GM18868 (cell line): ENCODE data around the gene RSBN1.
"Not testable (repeated sequence)": the region's sequence is repeated elsewhere in the genome, so short reads cannot be mapped to it uniquely, and the experiment has no call there.

Source experiments
- ATAC-seq: cut with Tn5 transposase; IDR thresholded peaks from one replicate; pipeline ENCODE4 v1.9.1; 2021; ENCODE audit warnings: mild to moderate bottlenecking, moderate library complexity; ENCODE audit not compliant: unreplicated experiment

Gene RSBN1

DNA sequence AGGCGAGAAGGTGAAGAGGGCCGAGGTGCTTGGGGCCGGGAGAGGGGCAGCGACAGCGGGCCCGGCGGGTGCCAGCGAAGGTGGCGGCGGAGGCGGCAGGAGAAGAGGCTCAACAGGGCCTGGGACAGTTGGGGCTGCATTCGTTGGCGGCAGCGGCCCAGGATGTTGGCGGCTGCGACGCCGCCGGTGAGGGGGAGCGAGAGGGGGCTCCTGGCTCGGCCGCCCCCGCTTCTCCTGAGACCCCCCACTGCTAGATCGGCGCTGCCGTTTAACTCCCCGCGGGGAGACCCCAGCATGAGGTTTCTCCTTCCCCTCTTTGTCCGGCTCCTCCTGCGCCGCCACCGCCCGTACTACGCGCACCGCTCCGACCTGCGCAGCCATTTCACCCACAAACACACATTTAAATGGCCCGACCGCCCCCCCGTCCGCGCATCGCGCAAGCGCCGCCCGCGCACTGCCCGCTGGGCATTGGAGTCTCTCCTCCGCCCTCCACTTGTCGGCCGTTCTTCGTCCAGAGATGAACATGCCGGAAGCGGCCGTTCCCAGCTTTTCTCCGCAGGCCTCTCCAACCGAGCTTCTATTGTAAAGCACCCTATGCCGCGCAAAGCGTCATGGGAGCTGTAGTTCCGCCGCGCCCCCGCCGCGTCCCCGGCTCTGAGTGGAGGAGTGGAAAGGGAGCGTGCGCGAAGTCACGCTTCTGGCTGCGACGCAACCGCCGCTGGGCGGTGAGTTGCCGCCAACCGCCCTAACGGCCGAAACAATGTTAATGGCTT lies at the start of gene RSBN1:
Gene RSBN1, minus strand, starts transcription at position 589 of the 773 bp plus-strand sequence. Its CDS starts 64 bp downstream, at position 525.
- peak; percentile 95 for ATAC-seq

DNA sequence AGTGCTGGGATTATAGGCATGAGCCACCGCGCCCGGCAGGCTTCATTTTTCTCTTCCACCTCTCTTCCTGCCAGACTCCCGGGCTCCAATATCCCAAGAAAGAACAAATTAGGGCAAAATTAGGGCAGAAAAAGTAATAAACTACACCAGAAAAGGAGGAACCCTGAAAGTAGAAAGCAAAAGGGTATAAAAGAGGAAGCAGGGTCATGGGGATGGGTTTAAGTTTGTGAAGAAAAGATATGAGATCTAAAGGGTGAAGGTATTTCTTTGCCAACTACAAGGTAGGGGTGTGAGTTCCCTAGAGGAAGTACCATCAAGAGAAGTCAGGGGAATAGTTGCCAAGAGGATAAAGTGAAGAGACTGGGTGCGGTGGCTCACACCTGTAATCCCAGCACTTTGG lies 49.4 kb upstream of the RSBN1 start:
- no peak for ATAC-seq

DNA sequence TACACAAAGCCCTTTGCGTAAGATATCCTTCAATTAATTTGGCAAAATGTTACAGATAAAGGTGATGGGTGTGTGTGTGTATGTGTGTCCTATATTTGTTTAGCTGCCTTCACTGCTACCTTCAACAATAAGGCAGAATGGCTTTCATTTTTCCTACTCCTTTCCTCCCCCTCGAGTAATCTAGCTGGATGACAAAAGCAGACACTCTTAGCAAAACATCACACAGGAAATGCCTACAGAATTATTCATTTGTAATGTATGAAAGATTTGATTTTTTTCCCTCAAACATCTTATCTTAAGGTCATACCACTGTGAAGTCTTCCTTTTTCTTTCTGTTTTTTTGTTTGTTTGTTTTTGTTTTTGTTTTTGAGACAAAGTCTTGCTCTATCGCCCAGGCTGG lies 48.6 kb upstream of the RSBN1 start:
- no peak for ATAC-seq

DNA sequence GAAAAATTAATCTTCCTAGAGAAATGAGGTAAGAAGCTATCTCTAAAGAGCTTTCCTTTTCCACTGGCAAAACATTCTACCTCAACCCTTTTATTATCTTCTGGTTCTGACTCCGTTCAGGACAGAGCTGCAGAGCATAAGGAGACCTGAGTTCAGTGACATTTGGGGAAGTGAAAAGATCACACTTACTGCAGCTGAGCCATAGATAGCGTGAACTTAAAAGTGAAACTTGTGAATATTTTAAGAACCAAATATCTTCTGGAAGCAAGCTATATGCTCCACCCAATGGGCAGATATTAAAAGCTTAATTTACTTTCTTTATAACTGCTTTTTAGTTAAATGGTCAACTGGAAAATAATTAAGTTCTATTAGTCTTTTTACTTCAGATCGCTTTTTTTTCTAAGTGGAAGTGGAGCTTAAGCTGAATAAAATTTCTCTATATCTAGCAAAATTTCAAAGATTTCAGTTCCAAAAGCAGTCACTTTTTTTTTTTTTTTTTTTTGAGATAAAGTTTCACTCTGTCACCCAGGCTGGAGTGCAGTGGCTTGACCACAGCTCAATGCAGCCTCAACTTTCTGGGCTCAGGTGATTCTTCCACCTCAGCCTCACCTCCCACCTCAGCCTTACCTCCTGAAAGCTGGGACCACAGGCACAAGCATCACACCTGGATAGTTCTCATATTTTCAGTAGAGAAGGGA lies 47.4 kb upstream of the RSBN1 start:
- ATAC-seq = peak; percentile 87

DNA sequence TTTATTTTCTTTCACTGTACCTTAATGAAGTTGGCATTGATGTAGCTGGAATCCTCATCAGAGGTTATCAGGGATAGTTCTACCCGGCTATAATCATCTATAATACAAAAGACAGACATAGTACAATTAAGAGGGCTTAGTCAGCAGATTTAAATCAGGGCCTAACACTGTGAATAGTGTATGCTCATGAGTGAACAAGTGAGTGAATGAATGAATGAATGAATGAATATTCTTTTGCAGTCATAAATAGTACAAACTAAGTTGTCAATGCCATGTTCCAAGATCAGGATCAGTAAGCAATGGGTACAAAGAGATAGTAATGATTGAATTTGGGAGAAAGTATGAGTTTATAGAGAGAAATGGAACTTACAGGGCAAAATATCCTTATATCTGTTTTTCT lies 46.7 kb upstream of the RSBN1 start:
- no peak for ATAC-seq

DNA sequence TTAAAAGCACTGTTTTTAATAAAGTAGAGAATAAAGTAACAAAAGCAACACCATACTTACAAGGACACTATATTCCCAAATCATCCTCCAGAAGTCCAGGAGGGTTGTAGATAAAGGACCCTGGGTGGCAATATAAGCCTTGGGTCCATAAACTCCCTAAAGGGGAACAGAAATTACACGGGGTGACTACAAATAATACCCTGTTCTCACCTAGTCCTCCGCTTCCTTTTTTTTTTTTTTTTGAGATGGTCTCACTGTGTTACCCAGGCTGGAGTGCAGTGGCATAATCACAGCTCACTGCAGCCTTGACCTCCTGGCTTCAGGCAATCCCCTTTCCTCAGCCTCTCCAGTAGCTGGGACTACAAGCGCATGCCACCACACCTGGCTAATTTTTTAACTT lies 46.1 kb upstream of the RSBN1 start:
- peak; percentile 42 for ATAC-seq

DNA sequence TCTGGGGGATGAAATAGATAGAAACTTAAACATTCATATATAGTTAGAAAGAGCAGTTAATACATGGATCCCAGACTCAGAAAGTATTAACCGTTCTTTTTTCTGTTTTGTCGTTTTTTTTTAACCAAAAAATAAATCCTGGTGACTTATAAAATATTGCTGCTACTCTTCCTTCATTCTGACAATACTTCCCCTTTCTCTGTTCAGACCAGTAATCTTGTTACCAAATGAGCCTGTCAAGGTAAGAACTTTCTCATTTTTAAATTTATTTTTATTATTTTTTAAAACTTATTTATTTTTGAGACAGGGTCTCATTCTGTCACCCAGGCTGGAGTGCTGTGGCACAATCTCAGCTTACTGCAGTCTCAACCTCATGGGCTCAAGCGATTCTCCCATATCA lies 45.5 kb upstream of the RSBN1 start:
- ATAC-seq = no peak

DNA sequence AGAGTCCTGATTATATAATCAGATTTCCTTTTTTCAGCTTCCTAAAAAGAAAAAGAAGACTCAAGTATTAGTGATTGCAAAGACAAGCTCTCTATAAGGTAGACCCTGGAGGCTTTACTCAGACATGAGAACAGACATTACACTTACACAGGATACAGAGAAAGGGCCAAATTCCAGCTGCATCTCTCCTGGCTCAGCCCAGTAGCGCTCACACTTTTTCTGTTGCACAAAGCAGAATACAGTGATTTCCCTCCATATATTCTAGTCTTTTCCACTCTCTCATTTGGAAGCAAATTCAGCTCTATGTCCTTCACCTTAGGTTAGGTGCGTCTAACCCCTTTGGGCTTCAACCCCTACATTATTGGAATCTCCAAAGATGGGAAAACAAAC lies 44.1 kb upstream of the RSBN1 start:
- ATAC-seq = no peak

DNA sequence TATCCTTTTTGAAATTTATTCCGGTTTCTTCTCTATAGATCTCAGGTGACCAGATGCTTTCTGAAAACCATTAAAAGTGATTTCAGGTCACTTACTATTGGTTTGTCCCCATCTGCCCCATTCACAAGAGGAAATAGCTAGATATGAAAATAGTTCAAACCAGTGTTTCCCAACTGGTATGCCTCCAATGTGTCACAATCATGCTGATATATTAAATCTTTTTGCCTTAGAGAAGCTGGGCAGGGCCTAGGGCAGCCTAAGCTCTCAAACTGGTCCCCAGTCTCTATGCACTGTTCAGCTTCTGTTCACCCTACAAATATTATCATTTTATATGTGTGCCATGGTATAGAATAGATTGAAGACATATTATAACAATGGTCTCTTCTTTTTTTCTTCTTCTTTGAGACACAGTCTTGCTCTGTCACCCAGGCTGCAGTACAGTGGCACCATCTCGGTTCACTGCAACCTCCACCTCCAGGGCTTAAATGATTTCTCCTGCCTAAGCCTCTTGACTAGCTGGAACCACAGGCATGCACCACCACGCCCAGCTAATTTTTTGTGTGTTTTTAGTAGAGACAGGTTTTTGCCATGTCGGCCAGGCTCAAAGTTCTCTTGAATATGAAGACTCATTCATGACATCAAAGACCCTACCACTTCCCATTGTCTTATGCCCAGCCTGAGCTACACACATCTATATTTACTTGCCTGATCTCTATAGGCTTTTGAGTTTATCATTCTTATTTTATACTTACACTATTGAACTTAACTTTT lies 43.5 kb upstream of the RSBN1 start:
- no peak for ATAC-seq

DNA sequence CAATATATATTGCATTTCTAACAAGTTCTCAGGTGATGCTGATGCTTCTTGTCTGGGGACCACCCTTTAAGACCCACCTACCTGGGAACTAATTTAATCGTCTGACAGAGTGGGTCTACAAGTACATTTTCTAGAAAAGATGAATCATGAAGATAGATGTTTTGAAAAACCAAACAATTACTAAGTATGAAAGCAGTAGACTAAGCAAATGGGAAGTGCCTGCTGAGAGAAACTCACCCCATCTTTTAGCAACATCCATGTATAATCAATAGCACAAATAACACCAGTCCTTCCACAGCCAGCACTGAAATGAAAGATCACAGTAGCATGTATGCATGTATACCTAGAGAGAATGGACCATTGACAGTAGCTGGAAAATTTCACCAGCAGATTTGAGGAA lies 42.0 kb upstream of the RSBN1 start:
- no peak for ATAC-seq

DNA sequence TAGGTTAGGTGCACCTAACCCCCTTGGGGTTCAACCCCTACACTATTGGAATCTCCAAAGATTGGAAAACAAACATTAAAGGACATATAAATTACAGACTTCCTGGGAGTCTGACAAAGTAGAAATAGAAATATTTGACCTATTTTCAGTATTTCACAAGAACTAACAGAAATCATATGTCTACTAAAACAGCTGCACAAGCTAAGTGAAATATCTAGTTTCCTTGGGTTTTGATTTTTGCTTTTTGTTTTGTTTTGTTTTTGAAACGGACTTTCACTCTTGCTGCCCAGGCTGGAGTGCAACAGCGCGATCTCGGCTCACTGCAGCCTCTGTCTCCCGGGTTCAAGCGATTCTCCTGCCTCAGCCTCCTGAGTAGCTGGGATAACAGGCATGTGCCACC lies 40.4 kb upstream of the RSBN1 start:
- ATAC-seq = not testable (repeated sequence)

DNA sequence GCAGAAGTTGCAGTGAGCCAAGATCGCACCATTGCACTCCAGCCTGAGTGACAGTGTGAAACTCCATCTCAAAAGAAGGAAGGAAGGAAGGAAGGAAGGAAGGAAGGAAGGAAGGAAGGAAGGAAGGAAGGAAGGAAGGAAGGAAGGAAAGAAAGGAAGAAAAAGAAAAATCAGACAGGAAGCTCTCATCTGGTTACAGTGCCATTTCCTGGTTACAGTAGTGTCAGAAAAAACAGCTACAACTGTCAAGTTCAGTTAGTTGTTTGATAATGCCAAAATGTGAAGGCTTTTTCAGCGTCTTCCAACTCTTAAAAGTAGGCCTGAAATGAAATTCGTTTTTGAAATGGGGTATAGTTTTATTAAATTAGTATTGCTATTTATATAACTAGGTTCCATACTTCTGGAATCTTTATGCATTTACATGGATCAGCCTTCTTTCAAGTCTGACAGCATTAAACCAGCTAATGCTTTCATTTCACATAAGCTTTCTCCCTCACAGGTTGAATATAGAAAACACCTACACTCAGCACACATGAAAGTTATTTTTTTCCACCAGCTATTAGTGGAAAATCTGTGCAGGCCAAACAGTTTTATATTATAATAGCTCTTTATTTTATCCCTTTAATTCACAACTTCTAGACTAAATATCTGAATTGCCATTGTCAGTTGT lies 38.0 kb upstream of the RSBN1 start:
- no peak for ATAC-seq

DNA sequence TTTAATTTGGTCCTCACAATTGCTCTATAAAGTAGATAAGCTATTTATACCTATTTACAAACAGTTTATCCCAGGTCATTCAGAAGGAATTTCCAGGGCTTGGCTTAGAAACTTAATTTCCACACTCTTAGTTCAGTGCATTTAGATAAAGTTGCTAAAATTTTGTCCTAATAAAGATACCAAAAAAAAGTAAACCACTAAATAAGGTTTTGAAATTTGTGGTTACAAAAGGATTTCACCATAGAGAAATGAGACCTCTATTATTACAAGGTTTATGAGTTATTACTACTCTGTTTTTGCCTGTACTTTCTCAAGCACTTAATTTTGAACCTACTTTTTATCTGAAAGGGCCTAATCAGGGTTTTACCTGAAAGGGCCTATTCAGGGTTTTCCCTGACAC lies 36.8 kb upstream of the RSBN1 start:
- no peak for ATAC-seq

DNA sequence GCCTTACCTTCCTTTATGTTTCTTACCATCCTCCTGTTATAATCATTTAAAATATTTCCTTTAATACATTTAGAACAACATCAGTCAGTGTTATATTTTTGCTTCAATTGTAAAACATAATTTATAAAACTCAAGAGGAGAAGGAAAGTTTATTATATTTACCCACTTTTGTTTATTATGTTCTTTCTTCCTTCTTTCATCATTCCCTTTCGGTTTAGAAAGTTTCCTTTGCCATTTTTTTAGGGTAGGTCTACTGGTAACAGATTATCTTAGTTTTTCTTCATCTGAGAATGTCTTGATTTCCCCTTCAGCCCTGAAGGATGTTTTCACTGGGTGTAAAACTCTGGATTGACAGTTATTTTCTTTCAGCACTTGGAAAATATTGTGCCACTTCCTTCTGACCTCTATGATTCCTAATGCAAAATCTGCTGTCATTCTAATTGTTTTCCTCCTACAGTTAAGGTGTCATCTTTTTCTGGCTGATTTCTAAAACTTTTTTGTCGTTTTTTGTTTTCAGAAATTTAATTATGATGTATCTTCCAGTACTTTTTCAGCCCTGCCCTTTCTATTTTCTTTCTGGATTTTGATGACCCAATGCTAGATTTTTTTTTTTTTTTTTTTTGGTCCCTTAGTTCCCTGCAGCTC lies 34.2 kb upstream of the RSBN1 start:
- no peak for ATAC-seq

DNA sequence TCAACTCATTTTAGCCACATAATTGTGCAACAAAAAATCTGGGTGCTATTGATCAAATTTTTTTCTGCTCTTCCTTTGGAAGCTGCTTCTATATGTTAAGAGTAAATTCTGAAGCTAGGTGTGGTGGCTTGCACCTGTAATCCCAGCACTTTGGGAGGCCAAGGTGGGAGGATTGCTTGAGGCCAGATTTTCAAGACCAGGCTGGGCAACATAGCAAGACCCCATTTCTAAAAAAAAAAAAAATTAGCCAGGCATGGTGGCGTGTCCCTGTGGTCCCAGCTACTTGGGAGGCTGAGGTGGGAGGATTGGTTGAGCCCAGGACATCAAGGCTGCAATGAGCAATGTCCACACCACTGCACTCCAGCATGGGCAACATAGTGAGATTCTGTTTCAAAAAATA lies 24.3 kb upstream of the RSBN1 start:
- ATAC-seq = no peak

DNA sequence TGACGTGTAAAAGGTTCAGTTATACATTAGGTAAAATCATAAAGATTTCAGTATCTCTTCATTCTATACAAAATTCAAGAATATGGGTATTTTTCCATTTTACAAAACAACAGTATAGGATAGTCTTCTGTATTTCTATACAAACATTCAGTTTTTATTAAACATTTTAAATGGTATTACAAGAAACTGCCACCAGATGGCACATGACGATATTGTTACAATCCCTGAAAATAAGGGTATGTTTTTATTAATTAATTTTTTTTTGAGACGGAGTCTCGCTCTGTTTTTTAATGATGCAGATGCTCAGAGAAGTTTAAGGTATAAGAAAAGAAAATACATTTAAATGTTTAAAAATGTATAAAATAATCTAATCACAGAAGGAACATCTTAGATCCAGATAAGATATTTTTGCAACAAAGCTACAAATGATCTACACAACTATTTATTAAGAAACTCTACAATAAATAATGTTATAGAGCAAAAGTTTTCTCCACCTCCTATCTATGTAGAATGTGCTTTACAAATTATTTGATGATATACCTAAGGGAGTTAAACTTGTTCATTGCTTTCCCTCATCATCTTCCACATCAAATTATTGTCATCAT lies 23.5 kb upstream of the RSBN1 start:
- ATAC-seq = no peak

DNA sequence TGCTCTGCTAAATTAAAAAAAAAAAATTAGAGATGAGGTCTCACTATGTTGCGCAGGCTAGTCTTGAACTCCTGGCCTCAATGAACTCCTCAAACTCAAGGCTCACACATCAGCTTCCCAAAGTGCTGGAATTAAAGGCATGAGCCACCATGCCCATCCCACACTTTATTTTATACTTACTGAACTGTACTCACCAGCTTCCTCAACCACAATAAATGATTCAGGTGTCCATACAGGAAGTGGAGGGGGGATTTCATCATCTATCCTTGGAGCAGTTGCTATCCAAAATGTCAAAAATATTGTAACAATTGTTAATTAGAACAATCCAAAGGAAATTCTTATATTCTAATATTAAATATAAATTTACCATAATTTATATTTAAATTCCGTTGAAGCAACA lies 22.4 kb upstream of the RSBN1 start:
- ATAC-seq = no peak

DNA sequence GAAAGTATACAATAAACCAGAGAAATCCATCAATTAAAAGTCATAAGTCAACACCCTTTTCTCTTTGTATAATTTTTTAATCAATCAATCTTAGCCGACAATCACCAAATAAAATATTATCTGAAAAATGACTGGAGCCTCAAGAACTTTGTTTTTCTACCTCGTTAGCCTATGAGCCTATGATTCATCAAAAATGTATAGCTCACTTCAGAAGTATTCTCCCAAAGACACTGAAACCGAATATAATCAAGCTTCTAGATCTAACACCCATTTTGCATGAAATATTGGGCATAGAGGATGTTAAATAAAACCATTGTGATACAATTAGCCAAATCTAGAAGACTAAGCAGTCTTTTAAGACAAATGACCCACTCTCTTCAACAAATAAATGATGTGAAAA lies 17.8 kb upstream of the RSBN1 start:
- no peak for ATAC-seq

DNA sequence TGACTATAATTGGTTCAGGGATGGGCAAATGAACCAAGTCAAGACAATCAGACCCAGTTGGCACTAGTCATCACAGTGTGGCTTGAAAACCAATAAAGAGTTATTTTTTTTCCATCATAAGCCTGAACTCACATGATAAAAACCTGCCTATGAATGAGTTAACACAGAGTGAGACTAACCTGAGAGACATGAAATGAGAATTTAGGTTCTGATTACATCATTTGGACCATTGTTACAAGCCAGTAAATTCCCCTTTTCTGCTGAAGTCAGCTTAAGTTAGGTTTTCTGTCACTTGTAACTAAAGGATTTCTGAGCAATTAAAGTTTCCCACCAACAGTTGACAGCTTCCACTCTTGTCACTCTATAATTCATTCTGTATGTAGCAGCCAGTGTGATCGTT lies 9.6 kb upstream of the RSBN1 start:
- ATAC-seq = no peak

DNA sequence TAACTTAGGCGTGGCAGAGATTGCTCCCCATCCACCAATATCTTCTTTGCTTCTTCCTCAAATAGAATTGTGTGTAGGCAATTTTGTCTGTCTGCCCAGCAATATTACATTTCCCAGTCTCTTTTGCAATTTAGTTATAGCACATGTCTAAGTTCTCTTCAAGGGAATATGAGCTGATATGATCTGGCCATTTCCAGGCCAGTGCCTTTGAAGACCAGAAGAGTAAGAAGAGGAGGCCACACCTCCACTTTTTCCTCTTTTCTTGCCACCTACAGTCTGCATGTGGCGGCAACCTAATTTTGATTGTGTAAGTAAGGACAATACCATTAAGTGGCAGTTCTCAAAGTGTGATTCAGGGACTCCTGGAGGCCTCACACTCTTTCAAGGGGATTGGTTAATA lies 6.3 kb upstream of the RSBN1 start:
- no peak for ATAC-seq
